ENCODE results near the gene ST3GAL2.

- TF ChIP-seq CTCF (IDR thresholded peaks at IDR 0.05 in 2 of 3, conservative IDR thresholded peaks at IDR 0.05 in 1 of 3; ENCODE audit: control insufficient read depth in 2 of 3, extremely low read depth in 1 of 3, insufficient read depth in 1 of 3, low read depth in 3 of 3, low read length in 3 of 3) (no peak), MTA3 (IDR thresholded peaks at IDR 0.05; ENCODE audit: borderline replicate concordance, low read length) (no peak), NFXL1 (IDR thresholded peaks at IDR 0.05; ENCODE audit: borderline replicate concordance) (no peak), KAT2A (conservative IDR thresholded peaks at IDR 0.05; ENCODE audit: control insufficient read depth, low read depth, low read length) (no peak)
Observed at GRCh38 chr16:70331091-70331490, 107.8 kb downstream of the ST3GAL2 start.

Measured in GM12878 (cell line).